AG10803 (cell line): ENCODE results near the gene SEC23A.
A peak's percentile ranks its signal among the peaks of the same experiment; 100 is the strongest.
"Not testable (repeated sequence)": the region's sequence is repeated elsewhere in the genome, so short reads cannot be mapped to it uniquely, and the experiment has no call there.

ENCODE experiments used
- DNase-seq: peaks from one replicate; pipeline ENCODE4 v3.0.0; 2010; ENCODE audit warnings: low read depth
- H3K4me3 ChIP-seq: 2 replicates; pipeline ENCODE4 v1.5.1; 2011; ENCODE audit warnings: mild to moderate bottlenecking, low read length, control low read depth
- CTCF ChIP-seq: conservative IDR thresholded peaks from 2 replicates; pipeline ENCODE4 v1.5.1; 2011; ENCODE audit warnings: mild to moderate bottlenecking, low read length, control low read depth, inconsistent platforms

The SEC23A gene

GRCh38 chr14:39050389-39050788 lies 52.6 kb downstream of the SEC23A start:
- DNase-seq, result peak; percentile 73
- H3K4me3 ChIP-seq, result no peak overlapping the region
- TF ChIP-seq CTCF, result no peak

- H3K4me3 ChIP-seq, DNase-seq: not testable (repeated sequence)
These were observed 57.1 kb downstream of the SEC23A start for GRCh38 chr14:39045889-39046288.

GRCh38 chr14:39043352-39043943 lies 59.6 kb downstream of the SEC23A start:
- no peak overlapping the region for H3K4me3 ChIP-seq
- TF ChIP-seq CTCF, result no peak
- DNase-seq, result no peak

- H3K4me3 ChIP-seq, result no peak overlapping the region
- TF ChIP-seq CTCF, result no peak
- DNase-seq, result no peak
These were observed 62.5 kb downstream of the SEC23A start for GRCh38 chr14:39040529-39040928.

- no peak for DNase-seq
- TF ChIP-seq CTCF, result no peak
- H3K4me3 ChIP-seq, result no peak overlapping the region
These were observed 64.5 kb downstream of the SEC23A start for GRCh38 chr14:39038542-39038941.

- H3K4me3 ChIP-seq, result no peak overlapping the region
- DNase-seq, result no peak
- TF ChIP-seq CTCF, result no peak
These were observed 66.3 kb downstream of the SEC23A start for GRCh38 chr14:39036760-39037159.

- H3K4me3 ChIP-seq, result no peak overlapping the region
- TF ChIP-seq CTCF, result no peak
- DNase-seq, result no peak
These were observed 67.7 kb downstream of the SEC23A start for GRCh38 chr14:39035336-39035735.
